Naive thymus-derived CD4-positive, alpha-beta T cell (primary cell): ENCODE results near the gene CALML5. TPM values are rescaled to one million over a fixed set of nuclear protein-coding genes. Genes with fewer than 3 reads are reported as not detected.

Source experiments
- ATAC-seq: fragments of 150-1000 bp; cut with Tn5 transposase; 2 replicates; pipeline ENCODE4 v1.10.0; 2021; ENCODE audit warnings: mild to moderate bottlenecking, moderate library complexity
- CTCF ChIA-PET: fragments of 350-600 bp; sonication (Branson Sonifier 250); formaldehyde crosslinking; loops from one replicate; lab custom pipeline; 2021; ENCODE audit warnings: antibody characterized with exemption; lab: Charles Lee
- POLR2A ChIA-PET: fragments of 350-600 bp; sonication (Branson Sonifier 250); formaldehyde crosslinking; loops from one replicate; lab custom pipeline; 2021; ENCODE audit warnings: antibody characterized with exemption, inconsistent platforms; lab: Charles Lee
- DNase-seq, 9 donors: peaks; one replicate each; pipeline versions ENCODE4 v3.0.0 to v3.0.0-alpha.2; 2020 to 2022; ENCODE audit warnings: mixed read lengths in 1 of 9
- H3K27ac ChIP-seq: one replicate; pipeline ENCODE4 v1.7.0; 2013; ENCODE audit warnings: mild to moderate bottlenecking, low read depth, low read length, moderate library complexity
- H3K27me3 ChIP-seq, 2 donors: one replicate each; pipeline ENCODE4 v1.7.0; 2013; ENCODE audit warnings: low read length in 2 of 2, mild to moderate bottlenecking in 2 of 2, moderate library complexity in 2 of 2; ENCODE audit not compliant: control insufficient read depth in 2 of 2, insufficient read depth in 2 of 2
- H3K36me3 ChIP-seq, 3 experiments: 1 replicate in 2 of 3; 2 replicates in 1 of 3; pipeline ENCODE4 v1.7.0; 2013; ENCODE audit warnings: low read length in 3 of 3, mild to moderate bottlenecking in 3 of 3, moderate library complexity in 1 of 3; ENCODE audit not compliant: insufficient read depth in 3 of 3, control insufficient read depth in 2 of 3
- H3K4me1 ChIP-seq, 2 donors: one replicate each; pipeline ENCODE4 v1.7.0; 2013; ENCODE audit warnings: low read length in 2 of 2, mild to moderate bottlenecking in 2 of 2, moderate library complexity in 1 of 2; ENCODE audit not compliant: control insufficient read depth in 2 of 2, insufficient read depth in 2 of 2
- H3K4me3 ChIP-seq: 2 replicates; pipeline ENCODE4 v1.7.0; 2013; ENCODE audit warnings: mild to moderate bottlenecking, low read length
- H3K9me3 ChIP-seq, 3 experiments: 1 replicate in 2 of 3; 2 replicates in 1 of 3; pipeline ENCODE4 v1.7.0; 2013; ENCODE audit warnings: low read length in 3 of 3; ENCODE audit not compliant: control insufficient read depth in 2 of 3
- H3K27ac Mint-ChIP-seq, 9 donors: one replicate each; pipeline ENCODE4 v1.8.0; 2020 to 2022; ENCODE audit warnings: mixed read lengths in 9 of 9, mild to moderate bottlenecking in 8 of 9, moderate library complexity in 5 of 9, inconsistent platforms in 2 of 9
- H3K27me3 Mint-ChIP-seq, 5 donors: one replicate each; pipeline ENCODE4 v1.8.0; 2021 to 2022; ENCODE audit warnings: mixed read lengths in 5 of 5, mild to moderate bottlenecking in 1 of 5
- H3K36me3 Mint-ChIP-seq, 5 donors: one replicate each; pipeline ENCODE4 v1.8.0; 2020 to 2022; ENCODE audit warnings: mixed read lengths in 5 of 5, mild to moderate bottlenecking in 3 of 5, inconsistent platforms in 1 of 5
- H3K4me1 Mint-ChIP-seq, 7 donors: one replicate each; pipeline ENCODE4 v1.8.0; 2020 to 2022; ENCODE audit warnings: mixed read lengths in 7 of 7, mild to moderate bottlenecking in 3 of 7, inconsistent platforms in 1 of 7
- H3K4me3 Mint-ChIP-seq, 10 donors: one replicate each; pipeline ENCODE4 v1.8.0; 2020 to 2022; ENCODE audit warnings: mild to moderate bottlenecking in 10 of 10, mixed read lengths in 10 of 10, moderate library complexity in 6 of 10, inconsistent platforms in 2 of 10
- H3K9me3 Mint-ChIP-seq, 11 donors: one replicate each; pipeline ENCODE4 v1.8.0; 2020 to 2022; ENCODE audit warnings: mixed read lengths in 11 of 11, mild to moderate bottlenecking in 4 of 11, inconsistent platforms in 1 of 11, moderate library complexity in 1 of 11
- intact Hi-C, 2 donors: fragments of 100-400 bp; cut with micrococcal nuclease; formaldehyde crosslinking; loops; one replicate each; pipeline ENCODE4 v1.15.1; 2023
- polyA plus RNA-seq, 2 donors: library from polyadenylated mRNA; unstranded; fragments of 300-500 nt; fragmentation: Illumina TruSeq; gene quantifications; one replicate each; pipeline ENCODE4 v1.2.3, GENCODE V29; 2021
- total RNA-seq, 6 experiments: library from RNA in 5 of 6; stranded (reverse) in 5 of 6; gene quantifications; 1 replicate in 5 of 6; 2 replicates in 1 of 6; pipeline ENCODE4 v1.2.3 and lab custom pipeline; 2021 to 2026

The CALML5 gene
- total and polyA plus RNA-seq, 7 experiments from 2014 or later: not detected

GRCh38 chr10:5517546-5517945 is 18.2 kb upstream of the CALML5 start:
- ATAC-seq (no peak), DNase-seq (no peak)
- H3K4me1 ChIP-seq: peaks cover 0 to 4% of the 10 kb centered on the region in 2 donors
- H3K4me3 ChIP-seq: no peak overlapping the region
- Mint-ChIP-seq H3K4me3 (no peak overlapping the region), H3K27me3 (peaks cover 0 to 30% (median 0%) of the 10 kb centered on the region in 5 donors), H3K27ac (no peak overlapping the region), H3K36me3 (no peaks in the 10 kb centered on the region), H3K4me1 (peaks cover 9 to 18% (median 12%) of the 10 kb centered on the region in 7 donors), H3K9me3 (peaks cover 0 to 8% (median 0%) of the 10 kb centered on the region in 11 donors)
- ChIA-PET POLR2A (no interaction called here), CTCF (no interaction called here)
- H3K27ac ChIP-seq: no peak overlapping the region
- no peaks in the 10 kb centered on the region for H3K36me3 ChIP-seq
- H3K27me3 ChIP-seq: no peaks in the 10 kb centered on the region
- H3K9me3 ChIP-seq: no peaks in the 10 kb centered on the region
- intact Hi-C loops: no loop called here

DNA sequence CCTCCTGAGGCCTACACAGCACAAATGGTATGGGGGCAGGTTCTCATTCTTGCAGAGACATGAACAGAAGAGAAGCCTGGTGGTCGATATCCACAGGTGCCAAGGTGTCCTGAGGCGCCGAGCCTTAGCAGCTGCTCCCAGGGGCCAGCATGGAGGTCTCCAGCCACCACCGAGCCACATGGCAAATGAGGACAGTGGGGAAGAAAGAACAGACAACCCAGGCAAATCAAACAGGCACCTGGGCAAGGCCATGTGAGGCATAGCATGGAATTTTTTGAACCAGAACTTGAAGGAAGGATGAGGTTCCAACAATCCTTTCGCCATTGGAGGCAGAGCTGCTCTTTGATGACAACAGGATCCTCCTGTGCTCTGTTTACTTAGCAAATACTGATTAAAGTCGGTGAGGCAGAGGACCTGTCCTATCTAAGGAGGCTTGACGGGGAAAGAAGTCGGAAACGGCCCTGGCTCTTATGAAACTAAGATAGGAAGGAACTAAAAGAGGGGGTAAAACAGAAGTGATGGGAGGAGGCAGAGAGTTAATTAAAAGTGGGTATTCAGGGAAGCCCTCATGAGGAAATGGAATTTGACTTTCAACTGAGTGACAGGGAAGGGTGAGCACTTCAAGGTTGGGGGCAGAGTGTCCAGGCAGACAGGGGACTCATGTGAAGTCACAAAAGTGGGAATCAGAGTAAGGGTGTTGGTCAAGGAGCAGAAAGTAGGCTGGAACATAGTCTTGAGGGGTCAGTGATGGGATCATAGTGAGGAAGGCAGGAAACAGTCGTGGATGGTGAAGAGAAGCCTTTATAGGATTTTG is 16.8 kb upstream of the CALML5 start:
- intact Hi-C loops: no loop called here
- ChIA-PET CTCF (no interaction called here), POLR2A (no interaction called here)
- Histone ChIP-seq H3K9me3 (no peaks in the 10 kb centered on the region), H3K4me3 (no peak overlapping the region), H3K27ac (no peak overlapping the region), H3K4me1 (peaks cover 0 to 7% of the 10 kb centered on the region in 2 donors), H3K27me3 (no peaks in the 10 kb centered on the region), H3K36me3 (no peaks in the 10 kb centered on the region)
- peaks cover 0 to 32% (median 0%) of the 10 kb centered on the region in 5 donors for H3K27me3 Mint-ChIP-seq
- ATAC-seq (no peak), DNase-seq (no peak)
- no peak overlapping the region for H3K4me3 Mint-ChIP-seq
- H3K27ac Mint-ChIP-seq: no peak overlapping the region
- H3K9me3 Mint-ChIP-seq: peaks cover 0 to 8% (median 0%) of the 10 kb centered on the region in 11 donors
- H3K4me1 Mint-ChIP-seq: peaks cover 9 to 19% (median 14%) of the 10 kb centered on the region in 7 donors
- peaks cover 0 to 4% (median 0%) of the 10 kb centered on the region in 5 donors for H3K36me3 Mint-ChIP-seq

DNA sequence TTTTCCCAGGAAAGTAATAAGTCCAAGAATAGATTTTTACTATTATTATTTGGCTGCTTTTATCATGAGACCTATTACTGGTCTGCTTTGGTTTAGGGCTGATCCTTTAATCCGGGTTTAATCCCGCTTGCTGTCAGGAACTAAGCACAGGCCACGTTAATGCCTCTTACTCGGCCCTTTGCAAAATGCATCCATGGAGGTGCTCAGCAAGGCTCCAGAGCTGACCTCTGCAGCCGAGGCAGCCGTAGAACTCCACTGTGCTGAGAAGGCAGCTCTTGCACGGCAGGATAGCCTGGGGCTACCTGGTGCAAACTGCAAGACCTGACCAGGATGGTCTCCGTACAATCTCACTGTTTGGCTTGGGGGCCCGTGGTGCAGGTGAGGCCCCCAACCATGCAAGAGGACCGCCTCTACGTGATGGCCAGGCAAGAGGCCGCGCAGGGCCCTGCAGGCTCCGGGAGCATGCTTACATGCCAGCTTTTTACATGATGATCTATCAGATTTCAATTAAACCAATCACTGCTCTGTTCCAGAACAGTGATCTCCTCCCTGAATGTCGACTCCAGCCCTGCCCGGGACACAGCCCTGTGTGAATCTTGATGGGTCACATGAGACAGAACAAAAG is 15.0 kb upstream of the CALML5 start:
- H3K36me3 Mint-ChIP-seq: peaks cover 0 to 4% (median 0%) of the 10 kb centered on the region in 5 donors
- peaks cover 0 to 6% (median 0%) of the 10 kb centered on the region in 11 donors for H3K9me3 Mint-ChIP-seq
- peaks cover 0 to 7% of the 10 kb centered on the region in 2 donors for H3K4me1 ChIP-seq
- ATAC-seq (no peak), DNase-seq (no peak)
- no peaks in the 10 kb centered on the region for H3K9me3 ChIP-seq
- H3K36me3 ChIP-seq: no peaks in the 10 kb centered on the region
- H3K27ac Mint-ChIP-seq: no peak overlapping the region
- ChIA-PET POLR2A (interaction anchor here (1.0 kb wide), 1 partner anchor 34 kb away, joined by 3 read pairs; no protein-coding TSS in a partner anchor), CTCF (interaction anchor here (0.7 kb wide), 1 partner anchor 15 kb away, joined by 3 read pairs; the partner anchor contains the start of gene CALML5)
- no peaks in the 10 kb centered on the region for H3K27me3 ChIP-seq
- H3K4me3 ChIP-seq: no peak overlapping the region
- no peak overlapping the region for H3K4me3 Mint-ChIP-seq
- H3K4me1 Mint-ChIP-seq: peaks cover 9 to 24% (median 14%) of the 10 kb centered on the region in 7 donors
- no peak overlapping the region for H3K27ac ChIP-seq
- peaks cover 0 to 24% (median 0%) of the 10 kb centered on the region in 5 donors for H3K27me3 Mint-ChIP-seq
- intact Hi-C loops: no loop called here

GRCh38 chr10:5512881-5513612 is 13.7 kb upstream of the CALML5 start:
- peaks cover 0 to 7% of the 10 kb centered on the region in 2 donors for H3K4me1 ChIP-seq
- ChIA-PET POLR2A (interaction anchor here (1.0 kb wide), 1 partner anchor 36 kb away, joined by 3 read pairs; no protein-coding TSS in a partner anchor), CTCF (no interaction called here)
- H3K27me3 Mint-ChIP-seq: peaks cover 0 to 21% (median 0%) of the 10 kb centered on the region in 5 donors
- H3K4me3 Mint-ChIP-seq: peak overlapping the region in 9 of 10 donors; percentile 9 to 69 (median 53)
- no peak for ATAC-seq
- H3K27ac Mint-ChIP-seq: peak overlapping the region in 4 of 9 donors; percentile 24 to 48 (median 42)
- no peaks in the 10 kb centered on the region for H3K9me3 ChIP-seq
- H3K27me3 ChIP-seq: no peaks in the 10 kb centered on the region
- no peaks in the 10 kb centered on the region for H3K36me3 ChIP-seq
- H3K27ac ChIP-seq: no peak overlapping the region
- H3K4me1 Mint-ChIP-seq: peaks cover 9 to 24% (median 14%) of the 10 kb centered on the region in 7 donors
- peaks cover 0 to 4% (median 0%) of the 10 kb centered on the region in 5 donors for H3K36me3 Mint-ChIP-seq
- peaks cover 0 to 6% (median 0%) of the 10 kb centered on the region in 11 donors for H3K9me3 Mint-ChIP-seq
- DNase-seq: peak in 2 of 9 donors; percentile 5 to 7
- intact Hi-C loops: no loop called here
- no peak overlapping the region for H3K4me3 ChIP-seq

- peaks cover 9 to 24% (median 14%) of the 10 kb centered on the region in 7 donors for H3K4me1 Mint-ChIP-seq
- DNase-seq (no peak), ATAC-seq (no peak)
- H3K27ac Mint-ChIP-seq: peak overlapping the region in 1 of 9 donors; percentile 28
- H3K4me3 ChIP-seq: no peak overlapping the region
- POLR2A ChIA-PET: no interaction called here
- peaks cover 0 to 6% (median 0%) of the 10 kb centered on the region in 11 donors for H3K9me3 Mint-ChIP-seq
- CTCF ChIA-PET: no interaction called here
- H3K27me3 ChIP-seq: no peaks in the 10 kb centered on the region
- H3K27me3 Mint-ChIP-seq: peaks cover 0 to 21% (median 0%) of the 10 kb centered on the region in 5 donors
- no peak overlapping the region for H3K27ac ChIP-seq
- peaks cover 0 to 4% (median 0%) of the 10 kb centered on the region in 5 donors for H3K36me3 Mint-ChIP-seq
- H3K9me3 ChIP-seq: no peaks in the 10 kb centered on the region
- H3K4me1 ChIP-seq: peaks cover 0 to 7% of the 10 kb centered on the region in 2 donors
- H3K36me3 ChIP-seq: no peaks in the 10 kb centered on the region
- H3K4me3 Mint-ChIP-seq: no peak overlapping the region
- intact Hi-C loops: no loop called here
These were observed 13.0 kb upstream of the CALML5 start for GRCh38 chr10:5512331-5512730.

GRCh38 chr10:5511885-5512280 is 12.5 kb upstream of the CALML5 start:
- Mint-ChIP-seq H3K9me3 (peaks cover 0 to 6% (median 0%) of the 10 kb centered on the region in 11 donors), H3K27ac (no peak overlapping the region), H3K27me3 (peaks cover 0 to 20% (median 0%) of the 10 kb centered on the region in 5 donors), H3K4me3 (no peak overlapping the region), H3K4me1 (peaks cover 9 to 24% (median 14%) of the 10 kb centered on the region in 7 donors), H3K36me3 (peaks cover 0 to 4% (median 0%) of the 10 kb centered on the region in 5 donors)
- H3K9me3 ChIP-seq: no peaks in the 10 kb centered on the region
- ATAC-seq (no peak), DNase-seq (no peak)
- H3K4me1 ChIP-seq: peaks cover 0 to 7% of the 10 kb centered on the region in 2 donors
- H3K27me3 ChIP-seq: no peaks in the 10 kb centered on the region
- intact Hi-C loops: no loop called here
- CTCF ChIA-PET: no interaction called here
- H3K4me3 ChIP-seq: no peak overlapping the region
- POLR2A ChIA-PET: no interaction called here
- no peaks in the 10 kb centered on the region for H3K36me3 ChIP-seq
- H3K27ac ChIP-seq: no peak overlapping the region
